ENCODE results near the gene SLC25A11.
A peak's percentile ranks its signal among the peaks of the same experiment; 100 is the strongest.

SLC25A11 gene

GRCh38 chr17:4939796-4940554, at the start of gene SLC25A11, which contains the start of gene RNF167:
SLC25A11 (minus strand) TSS chr17:4940046; CDS start chr17:4939910, 136 bp downstream.
RNF167 (plus strand) TSS chr17:4940268; CDS start chr17:4940910, 642 bp downstream.
- ChIA-PET CTCF (interaction anchor here (0.8 to 1.7 kb wide), 6 partner anchors 11 to 47 kb away, joined by 3 to 8 read pairs (median 4); partner anchors contain the start of gene CHRNE), POLR2A (interaction anchor here (0.7 to 4.0 kb wide), 12 partner anchors 11 to 60 kb away, joined by 3 to 61 read pairs (median 6); partner anchors contain the start of genes CAMTA2, ENO3, INCA1 and KIF1C)
- peak; percentile 98 for DNase-seq (ENCODE audit: low read depth, low spot score)
- peak within 1 kb of the TSS; percentile 92 for H3K4me3 ChIP-seq (ENCODE audit: low read depth, low read length)
- TF ChIP-seq CTCF (IDR thresholded peaks at IDR 0.05; ENCODE audit: insufficient read depth, low read length, missing control alignments) = no peak

GRCh38 chr17:4987767-4988567, 48.1 kb upstream of the SLC25A11 start:
- ChIA-PET CTCF (interaction anchor here (0.7 to 8.0 kb wide), 17 partner anchors 10 to 79 kb away, joined by 3 to 76 read pairs (median 4); partner anchors contain the start of genes INCA1, KIF1C, PFN1 and SPAG7), POLR2A (interaction anchor here (0.6 to 2.8 kb wide), 8 partner anchors 10 to 71 kb away, joined by 3 to 14 read pairs (median 5); partner anchors contain the start of genes INCA1, KIF1C, PFN1 and RNF167)
- no peak for TF ChIP-seq CTCF (IDR thresholded peaks at IDR 0.05; ENCODE audit: insufficient read depth, low read length, missing control alignments)
- peak overlapping the region; percentile 81 for H3K4me3 ChIP-seq (ENCODE audit: low read depth, low read length)
- no peak for DNase-seq (ENCODE audit: low read depth, low spot score)

GRCh38 chr17:4986951-4987766, 47.3 kb upstream of the SLC25A11 start, which contains the start of gene CAMTA2:
CAMTA2 (minus strand) TSS chr17:4987675; CDS start chr17:4986222, 1,453 bp downstream.
- POLR2A ChIA-PET = interaction anchor here (0.6 to 2.8 kb wide), 10 partner anchors 11 to 72 kb away, joined by 3 to 14 read pairs (median 5); partner anchors contain the start of genes INCA1, KIF1C, PFN1 and RNF167
- peak; percentile 76 for TF ChIP-seq CTCF (IDR thresholded peaks at IDR 0.05; ENCODE audit: insufficient read depth, low read length, missing control alignments)
- no peak for DNase-seq (ENCODE audit: low read depth, low spot score)

GRCh38 chr17:4986403-4986802, 46.6 kb upstream of the SLC25A11 start:
- no peak for TF ChIP-seq CTCF (IDR thresholded peaks at IDR 0.05; ENCODE audit: insufficient read depth, low read length, missing control alignments)
- ChIA-PET POLR2A (interaction anchor here (0.9 to 2.8 kb wide), 5 partner anchors 11 to 46 kb away, joined by 3 to 14 read pairs (median 7); partner anchors contain the start of genes INCA1, KIF1C, PFN1 and RNF167), CTCF (interaction anchor here (0.8 to 8.0 kb wide), 11 partner anchors 9 to 78 kb away, joined by 3 to 76 read pairs (median 9); partner anchors contain the start of genes INCA1, KIF1C, RNF167 and SLC25A11)
- DNase-seq (ENCODE audit: low read depth, low spot score) = no peak
- H3K4me3 ChIP-seq (ENCODE audit: low read depth, low read length) = peak overlapping the region; percentile 81

More at GRCh38 chr17:4986951-4987766, 47.3 kb upstream of the SLC25A11 start, which contains the start of gene CAMTA2:
- peak within 1 kb of the TSS; percentile 81 for H3K4me3 ChIP-seq (ENCODE audit: low read depth, low read length)
- CTCF ChIA-PET = interaction anchor here (0.8 to 8.0 kb wide), 17 partner anchors 8 to 78 kb away, joined by 3 to 76 read pairs (median 7); partner anchors contain the start of genes INCA1, KIF1C, PFN1 and RNF167

- ChIA-PET CTCF (interaction anchor here (1.3 to 2.2 kb wide), 2 partner anchors 9 to 80 kb away, joined by 7 read pairs; no protein-coding TSS in a partner anchor), POLR2A (no interaction called here)
- TF ChIP-seq CTCF (IDR thresholded peaks at IDR 0.05; ENCODE audit: insufficient read depth, low read length, missing control alignments) = no peak
- no peak overlapping the region for H3K4me3 ChIP-seq (ENCODE audit: low read depth, low read length)
- no peak for DNase-seq (ENCODE audit: low read depth, low spot score)
These were observed 42.5 kb upstream of the SLC25A11 start for GRCh38 chr17:4982305-4982704.
